Small intestine (tissue), 16 donors: ENCODE measurements around the gene EGFL7. TPM values are rescaled to one million over a fixed set of nuclear protein-coding genes. Genes with fewer than 3 reads are reported as not detected.

Source experiments
- DNase-seq, 2 donors: peaks; one replicate each; pipeline versions ENCODE4 v3.0.0 to v3.0.0-alpha.2; 2013
- FAIRE-seq: peaks from 2 replicates; lab custom pipeline; 2012; peaks lifted over from hg19 to GRCh38; lab: Jason Lieb, UNC
- H3K27ac ChIP-seq, 3 donors: one replicate each; pipeline ENCODE4 v1.5.1; 2013; ENCODE audit warnings: low read length in 2 of 3, mild to moderate bottlenecking in 2 of 3, control low read depth in 1 of 3, inconsistent platforms in 1 of 3, low read depth in 1 of 3, moderate library complexity in 1 of 3
- H3K27me3 ChIP-seq, 3 donors: one replicate each; pipeline ENCODE4 v1.6.1; 2013; ENCODE audit warnings: low read length in 3 of 3, inconsistent platforms in 1 of 3; ENCODE audit not compliant: control insufficient read depth in 3 of 3, insufficient read depth in 3 of 3
- H3K36me3 ChIP-seq, 3 donors: one replicate each; pipeline ENCODE4 v1.6.1; 2013; ENCODE audit warnings: low read length in 3 of 3, inconsistent platforms in 1 of 3, low read depth in 1 of 3, mild to moderate bottlenecking in 1 of 3, moderate library complexity in 1 of 3; ENCODE audit not compliant: control insufficient read depth in 3 of 3, insufficient read depth in 2 of 3
- H3K4me1 ChIP-seq, 3 donors: one replicate each; pipeline ENCODE4 v1.6.1; 2013; ENCODE audit warnings: low read length in 2 of 3, inconsistent platforms in 1 of 3, low read depth in 1 of 3, mild to moderate bottlenecking in 1 of 3, moderate library complexity in 1 of 3; ENCODE audit not compliant: control insufficient read depth in 3 of 3, insufficient read depth in 2 of 3
- H3K4me3 ChIP-seq, 3 donors: one replicate each; pipeline ENCODE4 v1.5.1; 2013; ENCODE audit warnings: low read length in 3 of 3, control low read depth in 1 of 3, inconsistent platforms in 1 of 3, low read depth in 1 of 3, mild to moderate bottlenecking in 1 of 3, moderate library complexity in 1 of 3
- H3K9me3 ChIP-seq, 2 donors: one replicate each; pipeline ENCODE4 v1.6.1; 2013; ENCODE audit warnings: low read depth in 1 of 2, low read length in 1 of 2; ENCODE audit not compliant: control insufficient read depth in 2 of 2, insufficient read depth in 1 of 2
- WGBS, 3 donors: extraction: QIAGEN DNeasy Blood & Tissue Kit; methylation state at CpG; one replicate each; pipeline ENCODE4 v1.1.7; 2013; 5-methylcytosine and 5-hydroxymethylcytosine counted together
- long read RNA-seq, 10 donors: transcript quantifications; one replicate each; lab custom pipeline, GENCODE V29; 2026
- polyA plus RNA-seq, 4 donors: library from polyadenylated mRNA; stranded (reverse) in 3 of 4; unstranded in 1 of 4; fragments of 200-250 nt in 3 of 4; fragments of 120-200 nt in 1 of 4; gene quantifications; one replicate each; pipeline versions ENCODE4 v1.2.1 to v1.2.3, GENCODE V29; 2013
- donor health status: healthy with polysubstance abuse.
- donor health status: control.
- donor health status: control.
- donor health status: Bipolar disorder and iron deficiency.
- donor health status: healthy.

EGFL7 gene
- 100 to 1,000 TPM in 1 of 4 donors, 10 to 100 TPM in 3; 15.4 to 114 (median 34.6) TPM for polyA plus RNA-seq
- long read RNA-seq, donor 1, transcript EGFL7-204 (10 exons, 1,529 nt), result minor isoform, 5 of 270 reads
- long read RNA-seq, donor 1, transcript EGFL7-202 (9 exons, 1,282 nt), result major isoform, 18 of 270 reads
- long read RNA-seq, donor 1, partial matches to known transcripts, result 246 of 270 reads
- long read RNA-seq, donor 1, other reads (novel, unspliced or antisense), result 0 of 270 reads
- long read RNA-seq, donor 2, transcript EGFL7-202 (9 exons, 1,282 nt), result major isoform, 6 of 7 reads
- long read RNA-seq, donor 2, partial matches to known transcripts, result 0 of 7 reads
- long read RNA-seq, donor 2, other reads (novel, unspliced or antisense), result 0 of 7 reads
- long read RNA-seq, donor 3, transcript EGFL7-202 (9 exons, 1,282 nt), result major isoform, 5 of 14 reads
- long read RNA-seq, donor 3, partial matches to known transcripts, result 5 of 14 reads
- long read RNA-seq, donor 3, other reads (novel, unspliced or antisense), result 0 of 14 reads
- long read RNA-seq, donor 4, result 0 reads
- long read RNA-seq, donor 5, partial matches to known transcripts, result 7 of 12 reads
- long read RNA-seq, donor 5, other reads (novel, unspliced or antisense), result 0 of 12 reads
- long read RNA-seq, donor 6, transcript EGFL7-202 (9 exons, 1,282 nt), result major isoform, 12 of 172 reads
- long read RNA-seq, donor 6, partial matches to known transcripts, result 110 of 172 reads
- long read RNA-seq, donor 6, other reads (novel, unspliced or antisense), result 48 of 172 reads
- long read RNA-seq, donor 7, result 0 reads
- long read RNA-seq, donor 8, partial matches to known transcripts, result 0 of 3 reads
- long read RNA-seq, donor 8, other reads (novel, unspliced or antisense), result 0 of 3 reads
- long read RNA-seq, donor 9, partial matches to known transcripts, result 0 of 2 reads
- long read RNA-seq, donor 9, other reads (novel, unspliced or antisense), result 0 of 2 reads
- long read RNA-seq, donor 10, transcript EGFL7-204 (10 exons, 1,529 nt), result major isoform, 8 of 10 reads
- long read RNA-seq, donor 10, partial matches to known transcripts, result 0 of 10 reads
- long read RNA-seq, donor 10, other reads (novel, unspliced or antisense), result 0 of 10 reads

DNA sequence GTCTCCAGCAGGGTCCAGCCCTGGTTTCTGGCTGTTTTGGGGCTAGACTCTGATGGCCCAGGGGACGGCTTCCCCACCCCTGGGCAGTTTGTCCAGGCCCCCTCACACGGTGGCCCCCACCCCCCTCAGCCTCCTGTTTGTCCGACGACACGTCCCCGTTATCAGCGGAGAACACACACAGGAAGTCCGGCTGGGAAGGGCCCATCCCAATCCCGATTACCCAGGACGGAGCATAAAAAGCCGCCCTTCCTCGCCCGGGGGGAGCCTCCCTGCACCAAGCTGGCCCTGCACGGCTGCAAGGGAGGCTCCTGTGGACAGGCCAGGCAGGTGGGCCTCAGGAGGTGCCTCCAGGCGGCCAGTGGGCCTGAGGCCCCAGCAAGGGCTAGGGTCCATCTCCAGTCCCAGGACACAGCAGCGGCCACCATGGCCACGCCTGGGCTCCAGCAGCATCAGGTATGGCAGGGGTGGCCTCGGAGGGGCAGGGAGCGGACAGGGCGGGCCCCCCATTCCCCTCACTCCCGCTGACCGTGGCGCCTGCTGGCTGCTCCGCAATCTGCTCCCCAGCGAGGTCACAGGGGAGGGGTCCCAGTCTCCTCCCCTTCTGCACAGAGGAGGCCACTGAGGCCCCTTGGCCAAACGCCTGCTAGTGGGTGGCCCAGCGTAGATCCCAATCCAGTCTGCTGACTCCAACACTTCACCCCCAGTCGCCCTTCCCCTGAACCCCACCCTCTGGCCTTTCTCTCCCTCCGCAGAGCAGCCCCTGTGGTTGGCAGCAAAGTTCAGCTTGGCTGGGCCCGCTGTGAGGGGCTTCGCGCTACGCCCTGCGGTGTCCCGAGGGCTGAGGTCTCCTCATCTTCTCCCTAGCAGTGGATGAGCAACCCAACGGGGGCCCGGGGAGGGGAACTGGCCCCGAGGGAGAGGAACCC is at the start of gene EGFL7:
Gene EGFL7 (plus strand): TSS at position 261 of the 926 bp plus-strand sequence. CDS start 5,367 bp downstream, outside the sequence.
- peak within 1 kb of the TSS in 1 of 3 donors; percentile 46 for H3K4me3 ChIP-seq
- peaks cover 0 to 5% (median 0%) of the 10 kb centered on the region in 3 donors for H3K36me3 ChIP-seq
- peak within 1 kb of the TSS in 1 of 3 donors; percentile 80 for H3K27ac ChIP-seq
- FAIRE-seq, result no peak
- H3K9me3 ChIP-seq, result no peaks in the 10 kb centered on the region
- H3K27me3 ChIP-seq, result peaks cover 5 to 42% (median 10%) of the 10 kb centered on the region in 3 donors
- H3K4me1 ChIP-seq, result peaks cover 0 to 14% (median 3%) of the 10 kb centered on the region in 3 donors
- DNase-seq, result peak in 1 of 2 donors; percentile 40
- whole genome bisulfite sequencing, 3 donors, result 61 to 67% (median 63%) methylated on average over 32 to 38 of the region's 38 CpGs

DNA sequence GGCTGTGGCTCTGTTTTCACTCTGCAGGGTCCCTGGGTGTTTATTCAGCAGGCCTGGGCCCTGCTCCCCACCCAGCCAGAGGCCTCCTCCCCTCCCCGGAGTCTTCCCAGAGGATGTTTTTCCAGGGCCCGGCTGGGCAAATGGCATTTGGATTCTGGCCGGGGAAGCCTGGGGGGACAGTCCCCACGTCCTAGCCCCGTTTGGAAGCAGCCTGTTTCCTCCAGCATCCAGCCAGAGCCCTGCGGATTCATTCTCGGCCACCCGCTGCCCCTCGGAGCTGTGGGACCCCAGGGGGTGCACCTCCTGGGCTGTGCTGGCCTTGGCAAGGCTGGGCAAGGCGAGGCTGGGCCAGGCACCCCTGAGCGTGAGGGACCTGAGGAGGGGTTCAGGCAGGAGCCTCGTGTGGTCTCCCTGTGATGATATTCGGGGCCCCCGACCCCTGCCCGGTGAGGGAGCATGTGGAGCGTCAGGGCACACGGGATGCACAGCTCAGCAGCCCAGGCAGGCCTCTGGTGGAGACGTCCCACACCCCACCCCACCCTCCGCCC is 48.8 kb upstream of the EGFL7 start:
- WGBS, 3 donors, result 68 to 87% (median 81%) methylated on average over 17 to 19 of the region's 19 CpGs
- no peak for DNase-seq
- no peak overlapping the region for H3K4me3 ChIP-seq
- peaks cover 0 to 20% (median 0%) of the 10 kb centered on the region in 3 donors for H3K27me3 ChIP-seq
- no peaks in the 10 kb centered on the region for H3K36me3 ChIP-seq
- peaks cover 0 to 22% (median 0%) of the 10 kb centered on the region in 3 donors for H3K4me1 ChIP-seq
- H3K9me3 ChIP-seq, result no peaks in the 10 kb centered on the region
- no peak for FAIRE-seq
- peak overlapping the region in 1 of 3 donors; percentile 18 for H3K27ac ChIP-seq

DNA sequence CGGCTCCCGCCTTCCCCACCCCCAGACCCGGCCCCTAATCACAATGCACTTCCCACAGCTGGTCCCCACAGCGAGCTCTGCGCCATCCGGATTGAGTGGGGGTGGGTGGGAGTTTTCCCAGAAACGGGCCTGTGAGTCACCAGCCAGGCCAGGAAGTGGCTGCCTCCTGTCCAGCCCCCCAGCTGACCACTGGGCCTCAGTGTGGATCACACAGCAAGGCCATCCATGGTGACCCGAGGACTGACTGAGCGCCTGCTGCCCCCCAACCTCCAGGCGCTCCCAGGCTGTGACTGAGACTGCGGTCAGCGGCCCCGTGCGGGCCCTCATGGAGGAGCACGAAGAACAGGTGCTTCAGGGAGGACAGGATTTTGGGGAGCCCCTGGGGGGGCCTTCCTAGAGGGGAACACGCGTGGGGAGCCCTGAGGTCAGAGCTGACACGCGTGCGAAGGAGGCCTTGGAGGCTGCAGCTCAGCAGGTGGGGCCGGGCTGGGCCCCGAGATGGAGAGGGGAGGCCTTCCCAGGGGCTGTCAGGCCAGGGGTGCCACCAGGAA is 48.3 kb upstream of the EGFL7 start:
- Histone ChIP-seq H3K27me3 (peaks cover 0 to 23% (median 0%) of the 10 kb centered on the region in 3 donors), H3K4me1 (peaks cover 0 to 23% (median 0%) of the 10 kb centered on the region in 3 donors), H3K9me3 (no peaks in the 10 kb centered on the region), H3K4me3 (no peak overlapping the region), H3K36me3 (no peaks in the 10 kb centered on the region), H3K27ac (peak overlapping the region in 1 of 3 donors; percentile 49)
- DNase-seq, result no peak
- FAIRE-seq, result no peak
- WGBS, 3 donors, result 80 to 92% (median 81%) methylated on average over 16 to 22 of the region's 22 CpGs

DNA sequence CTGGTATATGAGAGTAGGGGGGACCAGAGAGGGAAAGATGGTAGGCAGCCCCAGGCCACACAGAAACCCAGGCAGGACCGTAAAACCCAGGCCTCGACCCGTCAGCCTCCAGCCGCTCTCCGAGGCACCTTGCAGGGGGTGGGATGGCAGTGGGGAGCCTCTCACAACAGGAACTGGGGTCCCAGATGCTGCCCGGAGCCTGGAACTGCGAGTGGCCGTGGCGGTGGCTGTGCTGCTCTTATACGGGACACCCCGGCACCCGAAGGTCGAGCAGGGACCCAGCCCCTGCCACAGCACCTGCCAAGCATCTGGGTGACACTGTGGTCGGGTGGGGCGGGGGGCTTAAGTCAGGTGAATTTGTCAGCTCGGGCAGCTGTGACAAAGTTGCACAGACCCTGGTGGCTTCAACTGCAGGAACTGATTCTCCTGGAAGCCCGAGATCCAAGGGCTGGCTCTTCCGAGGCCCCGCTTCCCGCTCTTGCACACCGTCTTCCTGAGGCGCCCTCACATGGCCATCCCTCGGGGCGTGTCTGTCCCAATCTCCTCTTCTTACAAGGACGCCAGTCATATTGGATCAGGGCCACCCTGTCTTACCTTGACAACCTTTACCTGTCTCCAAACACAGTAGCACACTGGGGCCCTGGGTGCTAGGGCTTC is 47.6 kb upstream of the EGFL7 start:
- H3K9me3 ChIP-seq, result no peaks in the 10 kb centered on the region
- WGBS, 3 donors, result 54 to 75% (median 64%) methylated on average over 24 to 25 of the region's 25 CpGs
- H3K4me3 ChIP-seq, result no peak overlapping the region
- peaks cover 0 to 28% (median 0%) of the 10 kb centered on the region in 3 donors for H3K27me3 ChIP-seq
- H3K36me3 ChIP-seq, result no peaks in the 10 kb centered on the region
- peak overlapping the region in 1 of 3 donors; percentile 49 for H3K27ac ChIP-seq
- peaks cover 0 to 28% (median 0%) of the 10 kb centered on the region in 3 donors for H3K4me1 ChIP-seq
- DNase-seq (peak; percentile 55 to 61), FAIRE-seq (no peak)

DNA sequence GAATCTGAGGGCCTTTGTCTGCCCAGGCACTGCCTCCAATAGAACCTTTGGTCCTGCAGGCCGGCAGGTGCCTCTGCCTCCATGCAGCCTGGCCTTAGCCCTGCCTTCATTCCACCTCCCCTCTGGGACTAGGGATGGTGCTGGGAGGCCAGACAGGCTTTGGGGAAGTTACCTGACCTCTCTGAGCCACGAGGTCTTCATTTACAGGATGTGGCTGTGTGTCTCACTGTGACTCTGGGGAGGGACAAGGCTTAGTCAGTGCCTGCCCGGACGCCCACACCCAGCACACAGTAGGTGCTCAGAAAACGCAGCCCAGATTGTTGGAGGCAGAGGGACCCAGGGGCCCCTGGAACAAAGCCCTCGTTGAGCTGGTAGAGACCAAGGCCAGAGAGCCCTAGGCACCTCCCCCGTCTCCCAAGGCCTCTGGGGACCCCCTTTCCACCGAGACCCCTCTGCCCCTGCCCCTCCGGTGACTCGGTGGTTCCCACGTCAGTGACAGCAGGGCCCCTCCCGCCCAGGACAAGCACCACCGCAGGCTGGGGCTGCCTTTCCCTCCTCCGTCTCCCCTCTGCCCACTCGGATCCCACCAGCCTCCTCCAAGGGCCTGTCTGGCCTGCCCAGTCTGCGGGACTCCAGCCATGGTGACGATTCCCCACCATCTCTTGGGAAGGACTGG is 46.9 kb upstream of the EGFL7 start:
- Histone ChIP-seq H3K4me3 (no peak overlapping the region), H3K27me3 (peaks cover 0 to 29% (median 0%) of the 10 kb centered on the region in 3 donors), H3K27ac (no peak overlapping the region), H3K36me3 (no peaks in the 10 kb centered on the region), H3K4me1 (peaks cover 0 to 28% (median 0%) of the 10 kb centered on the region in 3 donors), H3K9me3 (no peaks in the 10 kb centered on the region)
- DNase-seq, result no peak
- 69 to 74% (median 70%) methylated on average over 14 to 17 of the region's 17 CpGs for WGBS, 3 donors
- no peak for FAIRE-seq

DNA sequence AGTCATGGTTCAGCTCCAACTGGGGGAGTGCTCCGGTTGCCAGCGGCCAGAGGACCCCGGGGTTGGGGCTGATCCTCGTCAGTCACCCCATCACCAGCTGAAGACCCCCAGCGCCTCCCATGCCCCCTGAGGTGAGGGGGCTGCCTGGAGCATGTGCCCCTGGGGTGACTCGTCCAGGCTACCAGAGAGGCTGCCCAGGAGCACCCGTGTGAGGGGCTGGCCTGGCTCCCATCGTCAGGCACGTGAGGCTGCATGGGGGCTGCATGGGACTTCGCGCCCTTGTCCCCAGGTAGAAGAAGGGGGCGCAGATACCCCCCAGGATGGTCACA is 46.4 kb upstream of the EGFL7 start:
- H3K27ac ChIP-seq, result no peak overlapping the region
- H3K9me3 ChIP-seq, result no peaks in the 10 kb centered on the region
- DNase-seq (no peak), FAIRE-seq (no peak)
- no peaks in the 10 kb centered on the region for H3K36me3 ChIP-seq
- 86 to 93% (median 87%) methylated on average over 11 to 12 of the region's 12 CpGs for WGBS, 3 donors
- peaks cover 0 to 31% (median 0%) of the 10 kb centered on the region in 3 donors for H3K4me1 ChIP-seq
- peaks cover 0 to 34% (median 0%) of the 10 kb centered on the region in 3 donors for H3K27me3 ChIP-seq
- no peak overlapping the region for H3K4me3 ChIP-seq
